Lower leg skin (tissue), 4 donors: ENCODE results near the gene FNIP2. TPM values are rescaled to one million over a fixed set of nuclear protein-coding genes. Genes with fewer than 3 reads are reported as not detected.

Experiments used
- DNase-seq, 2 donors: peaks; one replicate each; pipeline ENCODE4 v3.0.0-alpha.2; 2019; ENCODE audit warnings: low spot score in 2 of 2
- H3K4me3 ChIP-seq: fragments of 200-600 bp; sonication (generic); 2 replicates; pipeline ENCODE4 v1.5.1; 2017; ENCODE audit warnings: mild to moderate bottlenecking, low read depth; ENCODE audit not compliant: poor library complexity, severe bottlenecking
- CTCF ChIP-seq, 3 donors: fragments of 450-650 bp; IDR thresholded peaks; one replicate each; pipeline ENCODE4 v1.5.1; 2016; ENCODE audit warnings: antibody characterized with exemption in 3 of 3, mild to moderate bottlenecking in 3 of 3, moderate library complexity in 2 of 3
- POLR2A ChIP-seq, 2 donors: fragments of 450-650 bp; IDR thresholded peaks; one replicate each; pipeline ENCODE4 v1.6.1; 2016 to 2017; ENCODE audit warnings: antibody characterized with exemption in 2 of 2, mild to moderate bottlenecking in 1 of 2, moderate library complexity in 1 of 2
- WGBS, 2 donors: methylation state at CpG; one replicate each; pipeline ENCODE4 v1.1.5; 2018; 5-methylcytosine and 5-hydroxymethylcytosine counted together
- intact Hi-C: fragments of 100-400 bp; cut with DNase I; formaldehyde crosslinking; loops from one replicate; pipeline ENCODE4 v1.15.0; 2023; ENCODE audit warnings: low total_unique reads
- total RNA-seq, 4 donors: library from RNA; depleted of rRNA; stranded (reverse); fragments of >200 nt; gene quantifications; one replicate each; pipeline ENCODE4 v1.1.0, GENCODE V29; 2016

FNIP2 gene
- total RNA-seq, 4 donors from 2014 or later: 20.5 to 47.5 (median 38.8) TPM

- WGBS, 2 donors: 94 to 96% methylated on average over 2 of the region's 2 CpGs
- intact Hi-C loops: no loop called here
- TF ChIP-seq POLR2A (IDR thresholded peaks at IDR 0.05) (no peak), CTCF (IDR thresholded peaks at IDR 0.05) (no peak)
- DNase-seq: no peak
- no peak overlapping the region for H3K4me3 ChIP-seq
Observed at GRCh38 chr4:158837527-158838141, 68.8 kb downstream of the FNIP2 start.

GRCh38 chr4:158840131-158840530 lies 71.3 kb downstream of the FNIP2 start:
- intact Hi-C loops: no loop called here

GRCh38 chr4:158841540-158841939 lies 72.7 kb downstream of the FNIP2 start:
- no peak for DNase-seq
- no peak overlapping the region for H3K4me3 ChIP-seq
- 86 to 87% methylated on average over 3 of the region's 3 CpGs for WGBS, 2 donors
- TF ChIP-seq CTCF (IDR thresholded peaks at IDR 0.05) (no peak), POLR2A (IDR thresholded peaks at IDR 0.05) (no peak)
- intact Hi-C loops: no loop called here

More at GRCh38 chr4:158840131-158840530, 71.3 kb downstream of the FNIP2 start:
- H3K4me3 ChIP-seq: no peak overlapping the region
- WGBS, 2 donors: 98% methylated on average over 4 of the region's 4 CpGs
- no peak for DNase-seq
- no peak for TF ChIP-seq CTCF (IDR thresholded peaks at IDR 0.05)
- no peak for TF ChIP-seq POLR2A (IDR thresholded peaks at IDR 0.05)

- DNase-seq: no peak
- intact Hi-C loops: loop anchor here (5.0 kb wide), 1 partner anchor 113 kb away; no protein-coding TSS in a partner anchor
- H3K4me3 ChIP-seq: no peak overlapping the region
- WGBS, 2 donors: 86 to 88% methylated on average over 4 of the region's 4 CpGs
- no peak for TF ChIP-seq POLR2A (IDR thresholded peaks at IDR 0.05)
- no peak for TF ChIP-seq CTCF (IDR thresholded peaks at IDR 0.05)
Observed at GRCh38 chr4:158845311-158846041, 76.7 kb downstream of the FNIP2 start.

- intact Hi-C loops: loop anchor here (5.0 kb wide), 1 partner anchor 115 kb away; no protein-coding TSS in a partner anchor
- H3K4me3 ChIP-seq: no peak overlapping the region
- DNase-seq: no peak
- TF ChIP-seq CTCF (IDR thresholded peaks at IDR 0.05) (no peak), POLR2A (IDR thresholded peaks at IDR 0.05) (no peak)
- WGBS, 2 donors: 95 to 96% methylated on average over 4 of the region's 4 CpGs
Observed at GRCh38 chr4:158847535-158847934, 78.7 kb downstream of the FNIP2 start.
